ENCODE data around the gene FAM98C.
"Not testable (repeated sequence)": the region's sequence is repeated elsewhere in the genome, so short reads cannot be mapped to it uniquely, and the experiment has no call there.

The FAM98C gene

DNA sequence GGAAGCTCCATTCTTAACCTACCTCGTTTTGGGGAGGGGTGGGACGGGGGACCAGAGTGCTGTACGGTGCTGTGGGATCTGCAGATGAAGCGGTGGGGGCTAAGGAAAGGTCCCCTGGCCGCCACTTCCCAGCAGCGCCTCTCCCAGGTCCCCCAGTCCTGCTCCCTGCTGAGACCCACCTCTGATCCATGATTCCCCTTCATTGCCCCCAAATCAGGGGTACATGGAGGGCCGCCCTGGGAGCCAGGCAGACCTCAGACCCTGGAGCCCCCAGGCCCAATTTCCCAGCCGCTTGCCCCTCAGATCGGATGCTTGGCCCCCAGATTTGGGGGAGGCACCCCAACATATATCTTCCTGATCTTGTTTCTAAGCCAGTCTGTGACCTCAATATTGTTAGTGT, 3.8 kb upstream of the FAM98C start:
- DNase-seq (ENCODE audit: low spot score), result no peak

DNA sequence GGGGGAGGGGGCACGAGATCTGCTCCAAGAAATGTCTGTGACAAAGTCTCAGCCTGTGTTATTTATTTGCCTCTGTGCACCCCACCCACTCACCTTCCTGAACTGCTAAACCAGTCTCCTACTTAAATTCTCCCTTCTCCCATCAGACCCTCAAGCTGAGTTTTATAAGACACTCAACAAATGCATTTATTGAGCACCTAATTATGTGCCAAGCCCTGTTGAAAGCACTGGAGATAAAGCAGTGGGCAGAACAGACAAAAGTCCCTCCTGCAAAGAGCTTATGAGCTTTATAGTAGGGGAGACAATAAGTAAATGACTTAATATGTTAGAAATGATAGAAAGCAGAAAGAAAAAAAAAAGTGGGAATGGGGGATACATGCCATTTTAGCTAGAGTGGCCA, 3.4 kb upstream of the FAM98C start:
- no peak for DNase-seq (ENCODE audit: low spot score)

DNA sequence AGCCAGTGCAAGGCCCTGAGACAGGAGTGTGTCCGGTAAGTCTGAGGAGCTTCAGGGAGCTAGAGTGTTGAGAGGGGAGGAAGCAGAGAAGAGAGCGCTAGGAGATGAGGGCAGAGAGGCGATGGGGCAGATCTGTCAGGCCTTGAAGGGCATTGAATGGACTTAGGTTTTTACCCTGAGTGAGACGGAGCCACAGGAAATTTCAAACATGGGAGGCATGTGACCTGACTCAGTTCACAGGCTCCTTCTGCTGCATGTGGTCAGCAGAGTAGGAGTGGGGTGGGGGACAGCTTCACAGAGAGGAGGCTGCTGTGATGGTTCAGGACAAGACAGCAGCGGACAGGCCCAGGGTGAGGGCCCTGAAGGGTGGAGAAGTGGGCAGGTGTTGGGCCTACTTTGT, 2.5 kb upstream of the FAM98C start:
- no peak for DNase-seq (ENCODE audit: low spot score)

DNA sequence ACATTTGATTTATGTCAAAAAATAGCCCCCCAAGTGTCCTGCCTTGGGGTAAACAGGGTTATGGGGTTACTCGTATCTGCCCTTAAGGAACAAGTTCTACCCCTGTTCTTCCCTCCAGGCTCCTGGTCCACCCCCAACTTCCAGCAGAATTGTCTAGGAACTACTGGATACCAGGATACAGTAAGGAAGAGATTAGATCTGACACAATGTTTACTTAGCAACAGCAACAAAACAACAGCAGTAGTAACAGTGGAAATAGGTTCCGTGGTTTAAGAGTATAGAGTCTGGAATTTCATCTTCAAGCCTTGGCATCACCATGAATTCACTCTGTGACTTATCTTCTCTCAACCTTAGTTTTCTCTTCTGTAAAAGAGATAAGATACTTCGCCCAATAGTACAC, 1.7 kb upstream of the FAM98C start:
- DNase-seq (ENCODE audit: low spot score), result no peak

DNA sequence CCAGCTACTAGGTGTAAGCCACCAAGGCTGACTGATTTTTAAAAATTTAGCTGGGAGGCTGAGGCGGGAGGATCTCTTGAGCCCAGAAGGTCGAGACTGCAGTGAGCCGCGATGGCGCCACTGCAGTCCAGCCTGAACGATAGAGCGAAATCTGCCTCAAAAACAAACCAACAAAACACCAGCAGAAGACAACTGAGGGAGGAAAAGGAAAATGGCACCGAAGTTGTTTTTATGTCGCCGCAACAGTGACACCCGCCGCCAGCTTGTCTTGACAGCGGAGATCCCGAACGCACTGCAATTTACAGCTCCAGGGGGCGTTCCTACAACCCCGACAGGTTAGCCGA, 298 bp upstream of the FAM98C start:
- no peak for DNase-seq (ENCODE audit: low spot score)

DNA sequence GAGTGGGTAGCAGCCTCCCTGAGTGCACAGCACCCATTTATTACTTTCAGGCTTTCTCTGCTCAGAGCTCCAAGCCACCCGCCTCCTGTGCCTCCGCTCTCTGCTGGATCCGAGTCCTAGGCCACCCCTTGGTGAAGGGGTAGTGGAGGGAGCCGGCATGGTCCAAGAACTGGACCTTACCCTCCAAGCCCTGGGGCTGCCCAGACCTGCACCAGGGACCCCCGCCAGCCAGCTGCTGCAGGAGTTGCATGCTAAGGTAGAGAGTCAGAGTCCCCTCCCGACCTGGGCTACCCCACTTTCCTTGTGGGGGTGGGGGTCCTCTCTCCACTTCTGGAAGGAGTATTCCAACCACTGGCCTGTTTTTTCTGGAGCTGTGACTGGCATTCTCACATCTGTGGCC, 2.0 kb downstream of the FAM98C start:
- no peak for DNase-seq (ENCODE audit: low spot score)

DNA sequence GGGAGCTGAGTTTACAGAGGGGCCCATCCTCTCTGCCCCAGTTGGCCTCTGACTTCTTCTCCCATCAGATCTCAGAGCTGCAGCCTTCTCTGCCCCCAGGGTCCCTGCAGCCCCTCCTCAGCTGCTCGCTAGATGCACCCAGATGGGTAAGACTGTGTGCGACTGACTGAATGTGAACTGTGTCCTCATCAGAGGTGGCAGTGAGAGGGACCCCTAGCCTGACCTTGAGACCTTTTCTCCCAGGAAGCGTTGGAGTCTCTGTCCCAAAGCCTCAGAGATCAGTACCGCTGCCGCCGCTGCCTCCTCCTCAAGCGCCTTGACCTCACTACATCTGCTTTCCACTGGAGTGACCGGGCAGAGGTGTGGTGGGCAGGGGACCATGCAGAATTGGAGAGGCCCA, 2.4 kb downstream of the FAM98C start:
- no peak for DNase-seq (ENCODE audit: low spot score)

DNA sequence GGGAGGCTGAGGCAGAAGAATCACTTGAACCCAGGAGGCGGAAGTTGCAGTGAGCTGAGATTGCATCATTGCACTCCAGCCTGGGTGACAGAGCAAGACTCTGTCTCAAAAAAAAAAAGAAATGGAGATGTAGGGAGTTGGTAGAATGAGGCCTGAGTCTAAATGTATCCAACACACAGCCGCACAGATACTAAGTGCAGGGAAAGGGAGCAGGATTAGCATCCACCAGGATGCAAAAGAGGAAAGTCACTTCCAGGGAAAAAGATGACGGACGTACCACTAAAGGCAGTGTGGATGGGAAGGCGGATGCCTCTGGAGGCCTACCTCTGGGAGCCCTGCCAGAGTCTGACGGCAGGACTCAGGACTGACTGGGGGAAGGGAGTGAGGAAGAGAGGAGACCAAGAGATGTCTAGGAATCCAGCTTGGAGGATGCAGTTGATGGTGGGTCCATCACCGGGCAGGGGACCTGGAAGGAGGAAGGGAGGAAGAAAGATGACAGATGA, 6.8 kb downstream of the FAM98C start:
- no peak for DNase-seq (ENCODE audit: low spot score)

DNA sequence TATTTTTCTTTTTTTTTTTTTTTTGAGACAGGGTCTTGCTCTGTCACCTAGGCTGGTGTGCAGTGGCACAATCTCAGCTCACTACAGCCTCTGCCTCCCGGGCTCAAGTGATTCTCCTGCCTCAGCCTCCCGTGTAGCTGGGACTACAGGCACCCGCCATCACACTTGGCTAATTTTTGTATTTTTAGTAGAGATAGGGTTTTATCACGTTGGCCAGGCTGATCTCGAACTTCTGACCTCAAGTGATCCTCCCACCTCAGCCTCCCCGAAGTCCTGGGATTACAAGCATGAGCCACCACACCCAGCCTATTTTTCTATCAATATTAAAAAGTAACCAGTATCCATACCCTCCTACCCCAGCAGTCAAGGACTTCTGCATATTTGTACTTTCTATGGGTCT, 7.5 kb downstream of the FAM98C start:
- DNase-seq (ENCODE audit: low spot score), result not testable (repeated sequence)

DNA sequence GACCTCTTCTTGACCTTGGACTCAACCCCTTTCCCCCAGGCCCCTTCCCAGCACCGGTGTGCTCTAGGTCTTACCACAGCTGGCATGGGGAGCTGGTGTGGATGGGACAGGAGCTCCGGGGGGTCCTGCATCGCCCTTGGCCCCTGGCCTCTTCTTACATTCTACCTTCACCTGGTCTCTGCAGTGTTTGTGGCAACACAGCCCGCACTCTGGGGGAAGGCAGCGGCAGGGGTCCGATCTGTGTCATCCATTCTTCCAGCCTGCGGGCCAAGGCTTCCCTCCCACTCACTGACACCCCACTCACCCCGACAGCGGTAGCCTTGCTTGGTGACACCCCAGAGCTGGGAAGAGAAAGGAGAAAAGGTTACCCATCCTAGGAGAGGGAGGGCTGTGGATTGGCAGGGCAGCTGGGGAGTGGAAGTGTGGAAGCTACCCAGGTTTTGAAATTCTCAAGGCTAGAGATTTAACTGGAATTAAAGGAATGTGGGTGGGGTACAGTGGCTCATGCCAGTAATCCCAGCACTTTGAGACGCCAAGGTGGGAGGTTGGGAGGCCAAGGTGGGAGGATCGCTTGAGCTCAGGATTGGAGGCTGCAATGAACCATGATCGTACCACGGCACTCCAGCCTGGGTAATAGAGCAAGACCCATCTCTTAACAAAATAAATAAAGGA, 8.3 kb downstream of the FAM98C start:
- no peak for DNase-seq (ENCODE audit: low spot score)

DNA sequence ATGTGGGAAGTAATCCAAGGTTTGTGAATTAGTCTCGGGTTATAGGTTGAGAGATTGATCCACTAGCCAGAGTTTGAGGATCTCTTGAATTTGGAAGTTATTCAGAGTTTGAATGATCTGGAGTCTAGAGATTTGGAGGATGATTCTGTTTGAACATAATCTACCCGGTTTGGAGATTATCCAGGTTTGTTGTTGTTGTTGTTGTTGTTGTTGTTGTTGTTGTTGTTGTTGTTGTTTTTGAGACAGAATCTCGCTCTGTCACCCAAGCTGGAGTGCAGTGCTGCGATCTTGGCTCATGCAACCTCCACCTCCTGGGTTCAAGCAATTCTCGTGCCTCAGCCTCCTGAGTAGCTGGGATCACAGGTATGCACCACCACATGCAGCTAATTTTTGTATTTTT, 9.0 kb downstream of the FAM98C start:
- not testable (repeated sequence) for DNase-seq (ENCODE audit: low spot score)

DNA sequence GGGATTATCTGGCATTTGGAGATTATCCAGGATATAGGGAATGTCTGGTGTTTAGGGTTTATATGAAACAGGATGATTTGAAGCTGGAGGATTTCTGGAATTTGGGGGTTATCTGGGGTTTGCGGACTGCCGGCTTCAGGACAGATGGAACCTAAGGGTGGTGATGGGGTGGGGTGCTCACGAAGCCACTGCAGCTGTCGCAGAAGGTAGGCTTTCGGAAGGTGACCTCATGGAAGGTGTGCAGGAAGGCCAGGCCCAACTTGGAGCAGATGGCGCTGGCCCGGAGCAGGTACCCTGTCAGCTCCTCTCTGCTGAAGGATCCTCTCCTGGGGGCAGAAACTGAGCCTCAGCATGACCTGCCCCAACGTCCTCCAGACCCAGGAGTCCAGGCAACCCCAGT, 9.6 kb downstream of the FAM98C start:
- DNase-seq (ENCODE audit: low spot score), result no peak

DNA sequence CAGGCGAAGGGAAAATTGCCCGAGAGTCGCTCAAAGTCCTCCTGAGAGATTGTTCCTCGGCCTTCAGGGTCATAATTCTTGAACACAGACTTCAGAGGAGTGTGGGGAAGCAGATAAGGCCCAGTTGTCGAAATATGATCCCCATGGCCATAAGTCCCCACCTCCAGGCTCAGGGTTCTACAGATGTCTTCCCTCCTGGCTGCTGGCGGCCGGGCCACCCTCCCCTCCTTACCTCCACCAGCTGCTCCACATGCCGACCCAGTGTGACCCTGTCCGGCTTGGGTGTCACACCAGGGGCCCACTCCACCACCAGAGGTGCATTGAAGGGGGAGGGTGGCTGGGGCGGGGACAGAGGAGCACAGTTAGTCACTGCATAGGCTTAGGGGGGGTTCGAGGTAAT, 10.1 kb downstream of the FAM98C start:
- no peak for DNase-seq (ENCODE audit: low spot score)

DNA sequence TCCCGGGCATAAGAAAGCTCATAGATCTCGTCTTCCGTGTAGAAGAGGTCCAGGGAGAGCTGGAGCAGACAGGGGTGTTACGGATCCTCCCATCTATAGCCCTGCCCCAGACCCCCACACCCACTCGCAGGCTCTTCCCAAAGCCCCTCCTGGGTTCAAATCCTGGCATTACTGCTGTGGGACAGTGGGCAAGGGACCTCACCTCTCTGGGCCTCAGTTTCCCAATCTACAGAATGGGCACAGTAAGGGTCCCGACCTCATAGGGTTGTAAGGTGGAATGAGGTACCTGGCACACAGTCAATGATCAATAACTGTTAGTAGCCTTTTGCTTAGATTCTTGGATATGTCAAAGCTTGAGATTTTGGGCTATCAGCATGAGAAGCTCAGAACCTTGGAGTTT, 10.5 kb downstream of the FAM98C start:
- DNase-seq (ENCODE audit: low spot score), result no peak

DNA sequence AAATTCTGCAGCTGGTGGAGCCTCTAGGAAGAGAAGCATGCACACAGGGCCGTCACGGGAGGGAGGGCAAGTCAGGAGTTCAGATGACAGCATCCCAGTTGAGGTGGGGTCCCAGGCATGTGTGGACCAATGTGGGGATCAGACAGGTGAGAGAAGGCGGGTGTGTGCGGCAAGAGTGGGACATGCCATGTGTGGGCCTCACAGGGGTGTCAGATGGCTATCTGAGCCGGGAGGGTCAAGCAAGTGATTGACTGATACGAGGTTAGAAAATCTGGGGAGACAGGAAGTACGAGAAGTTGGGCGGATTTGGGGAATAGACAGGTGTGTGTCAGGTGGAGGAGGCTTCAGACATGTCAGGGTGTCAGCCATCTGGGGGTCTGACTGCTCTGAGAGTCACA, 14.3 kb downstream of the FAM98C start:
- no peak for DNase-seq (ENCODE audit: low spot score)

DNA sequence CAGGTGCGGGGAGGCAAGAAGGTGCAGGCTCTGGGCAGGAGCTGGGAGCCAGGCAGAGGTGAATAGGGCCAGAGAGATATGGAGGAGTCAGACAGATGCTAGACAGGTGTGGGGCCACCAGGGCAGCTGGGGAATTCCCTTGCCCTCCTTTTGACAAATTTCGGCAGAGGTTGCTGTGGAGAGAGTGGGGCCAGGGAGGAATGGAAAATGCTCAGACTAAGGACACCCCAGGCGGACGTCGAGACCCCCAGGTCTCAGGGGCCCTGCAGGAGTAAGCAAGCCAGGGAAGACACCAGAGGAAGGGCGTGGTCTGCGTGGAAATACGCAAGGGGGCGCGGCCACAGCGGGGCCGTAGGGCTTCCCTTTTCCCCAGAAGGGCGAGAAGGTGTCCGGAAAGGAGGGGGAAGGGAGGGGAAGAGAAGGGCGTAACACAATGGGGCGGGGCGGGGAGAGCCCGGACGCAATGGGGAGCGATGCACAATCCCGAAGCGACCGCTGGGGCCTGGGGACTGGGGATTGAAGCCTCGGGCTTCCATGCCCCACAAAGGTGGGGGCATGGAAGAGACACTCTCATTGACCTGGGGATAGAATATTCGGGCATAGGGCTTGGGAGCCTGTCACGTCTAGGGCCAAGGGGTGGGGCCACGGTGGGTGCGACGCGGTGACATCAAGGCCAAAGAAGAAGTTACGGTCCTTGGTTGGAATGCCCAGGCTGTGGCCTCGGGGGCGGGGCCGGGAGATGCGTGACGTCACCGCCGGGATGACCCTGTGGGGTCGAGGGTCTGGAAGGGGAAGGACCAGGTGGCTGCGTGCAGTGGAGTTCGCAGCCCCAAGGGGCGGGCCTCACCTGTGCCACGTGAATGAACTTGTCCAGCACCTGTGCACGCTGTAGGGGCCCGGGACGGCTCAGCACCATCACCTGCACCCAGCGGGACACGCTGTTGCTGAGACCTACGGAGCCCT, 14.9 kb downstream of the FAM98C start:
- DNase-seq (ENCODE audit: low spot score), result peak; percentile 75

DNA sequence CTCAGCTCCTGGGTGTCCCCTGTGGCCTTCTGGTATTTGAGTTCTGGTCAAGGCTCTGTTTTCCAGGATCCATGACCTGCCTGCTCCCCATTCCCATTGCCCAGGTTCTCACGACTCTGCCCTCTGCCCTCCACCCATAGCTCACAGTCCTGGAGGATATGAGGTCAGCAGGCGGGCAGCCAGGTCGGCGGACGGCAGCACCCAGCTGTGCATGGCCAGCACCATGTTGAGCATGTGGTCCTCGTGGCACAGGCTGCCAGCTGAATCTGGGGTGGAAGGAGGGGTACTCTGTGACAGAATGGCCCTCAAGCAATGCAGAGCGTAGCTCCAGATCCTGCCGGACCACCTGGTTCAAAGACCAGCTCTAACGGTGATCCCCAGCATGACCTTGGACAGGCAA, 18.0 kb downstream of the FAM98C start:
- DNase-seq (ENCODE audit: low spot score), result no peak

DNA sequence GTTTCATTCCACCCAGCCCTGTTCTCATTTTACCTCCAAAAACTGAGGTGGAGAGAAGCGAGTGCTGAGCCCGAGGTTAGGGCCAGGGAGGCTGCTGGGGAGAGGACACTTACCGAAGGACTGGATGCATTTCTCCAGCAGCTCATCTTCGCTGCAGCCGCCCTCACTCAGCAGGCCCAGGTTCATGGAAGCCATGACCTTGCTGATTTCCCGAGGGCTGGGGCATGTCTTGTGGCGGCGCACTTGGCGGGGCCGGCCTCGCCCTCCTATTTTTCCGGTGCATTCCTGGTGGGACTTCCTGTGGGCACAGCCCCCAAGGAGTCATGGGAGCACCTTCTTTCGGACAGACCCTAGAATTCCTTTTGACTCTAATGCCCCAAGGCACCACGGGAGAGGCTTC, 19.0 kb downstream of the FAM98C start:
- no peak for DNase-seq (ENCODE audit: low spot score)

DNA sequence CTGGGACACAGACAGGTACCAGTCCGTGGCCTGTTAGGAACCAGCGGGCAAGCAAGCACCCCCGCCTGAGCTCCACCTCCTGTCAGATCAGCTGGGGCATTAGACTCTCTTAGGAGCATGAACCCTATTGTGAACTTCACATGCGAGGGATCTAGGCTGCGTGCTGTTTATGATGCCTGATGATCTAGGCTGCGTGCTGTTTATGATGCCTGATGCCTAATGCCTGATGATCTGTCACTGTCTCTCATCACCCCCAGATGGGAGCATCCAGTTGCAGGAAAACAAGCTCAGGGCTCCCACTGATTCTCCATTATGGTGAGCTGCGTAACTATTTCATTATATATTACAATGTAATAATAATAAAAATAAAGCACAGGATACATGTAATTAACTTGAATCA, 19.5 kb downstream of the FAM98C start:
- no peak for DNase-seq (ENCODE audit: low spot score)

DNA sequence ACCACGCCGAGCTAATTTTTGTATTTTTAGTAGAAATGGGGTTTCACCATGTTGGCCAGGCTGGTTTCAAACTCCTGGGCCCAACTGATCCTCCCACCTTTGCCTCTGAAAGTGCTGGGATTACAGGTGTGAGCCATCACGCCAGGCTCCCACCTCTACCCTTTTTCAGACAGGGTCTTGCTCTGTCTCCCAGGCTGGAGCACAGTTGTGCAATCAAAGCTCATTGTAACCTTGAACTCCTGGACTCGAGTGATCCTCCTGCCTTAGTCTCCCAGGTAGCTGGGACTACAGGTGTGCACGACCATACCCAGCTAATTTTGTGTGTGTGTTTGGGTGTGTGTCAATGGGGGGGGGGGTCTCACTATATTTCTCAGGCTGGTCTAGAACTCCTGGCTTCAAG, 21.4 kb downstream of the FAM98C start:
- no peak for DNase-seq (ENCODE audit: low spot score)

DNA sequence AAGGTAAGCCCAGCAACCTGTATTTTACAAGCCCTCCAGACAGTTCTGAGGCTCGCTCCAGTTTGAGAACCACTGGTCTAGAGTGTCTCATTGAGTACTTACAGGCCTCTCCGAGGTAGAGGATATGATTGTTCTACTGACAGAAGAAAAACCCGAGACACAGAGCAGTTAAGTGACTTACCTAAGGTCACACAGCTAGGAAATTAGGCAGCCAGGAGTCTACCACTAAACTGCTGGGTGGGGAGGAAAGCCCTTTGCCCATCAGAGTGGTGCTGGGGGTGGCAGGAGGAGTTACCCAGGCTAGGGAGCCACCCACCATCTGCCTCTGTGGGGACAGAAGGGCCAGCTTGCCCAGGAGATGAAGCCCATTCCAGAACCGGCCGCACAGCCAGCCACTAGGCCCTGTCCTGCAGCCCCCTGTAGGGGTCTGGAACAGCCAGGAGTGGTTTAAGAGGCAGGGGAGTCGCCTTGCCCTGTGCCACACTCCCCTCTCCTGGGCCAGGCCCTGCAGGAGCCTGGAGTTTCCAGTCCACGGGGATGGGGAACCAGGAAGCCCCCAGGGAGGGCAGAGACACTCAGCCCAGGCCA, 22.4 kb downstream of the FAM98C start:
- DNase-seq (ENCODE audit: low spot score), result no peak

DNA sequence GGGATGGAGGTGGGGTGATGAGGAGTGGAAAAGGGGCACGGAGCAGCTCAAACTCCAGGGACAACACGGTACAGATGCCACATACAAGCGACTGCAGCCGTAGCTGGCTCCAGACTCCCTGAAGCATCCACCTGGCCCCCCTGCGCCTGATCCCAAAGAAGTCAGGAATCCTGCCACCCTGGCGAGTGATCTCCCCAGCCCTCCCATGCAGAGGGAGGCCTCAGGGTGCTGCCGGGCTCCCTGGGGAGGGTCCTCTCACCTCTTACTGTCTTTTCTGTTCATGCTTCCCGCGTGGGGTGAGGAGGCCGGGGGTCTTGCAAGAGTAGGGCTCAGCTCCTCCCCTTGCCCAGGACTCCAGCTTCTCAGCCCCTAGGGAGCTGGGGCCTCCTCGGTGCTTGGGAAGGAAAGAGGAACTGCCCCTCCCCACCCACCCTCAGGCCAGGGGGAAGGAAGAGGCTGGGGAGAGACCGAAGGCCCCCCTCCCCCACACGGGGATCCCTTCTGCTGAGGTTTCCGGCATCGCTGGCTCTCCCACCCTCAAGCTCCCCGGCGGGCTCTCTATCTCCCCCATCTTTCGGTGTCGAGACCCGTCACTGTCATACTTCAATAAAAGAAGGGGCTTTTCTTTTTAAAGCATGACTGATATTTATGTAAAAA, 23.0 kb downstream of the FAM98C start, which contains the start of gene RASGRP4:
TSS of gene RASGRP4 (minus strand) at position 410 of the 657 bp plus-strand sequence. CDS start at position 282, 128 bp downstream.
- DNase-seq (ENCODE audit: low spot score), result peak; percentile 32

Measured in germinal center (tissue), 1 donor.